Hypothalamus (tissue), 51 donors: ENCODE measurements around the gene DCHS1.
A peak's percentile ranks its signal among the peaks of the same experiment; 100 is the strongest.
"Not testable (repeated sequence)": the region's sequence is repeated elsewhere in the genome, so short reads cannot be mapped to it uniquely, and the experiment has no call there.

ENCODE experiments used
- DNase-seq, 51 donors: peaks; one replicate each; lab custom pipeline; 2025; lab: John Stamatoyannopoulos, UW

Gene DCHS1

GRCh38 chr11:6655790-6656583 lies at the start of gene DCHS1:
DCHS1 (minus strand) TSS chr11:6655809; CDS start chr11:6641613, 14,196 bp downstream.
- peak in 6 of 51 donors; percentile 21 to 55 (median 30) for DNase-seq

GRCh38 chr11:6703247-6704063 lies 47.8 kb upstream of the DCHS1 start:
- peak in 39 of 51 donors; percentile 2 to 75 (median 37) for DNase-seq

- DNase-seq, result not testable (repeated sequence)
Observed at GRCh38 chr11:6701955-6702354, 46.3 kb upstream of the DCHS1 start.

- DNase-seq, result no peak
Observed at GRCh38 chr11:6695377-6695776, 39.8 kb upstream of the DCHS1 start.

GRCh38 chr11:6694229-6694535 lies 38.6 kb upstream of the DCHS1 start:
- DNase-seq, result no peak

GRCh38 chr11:6693342-6694228 lies 38.0 kb upstream of the DCHS1 start:
- no peak for DNase-seq

GRCh38 chr11:6692128-6692527 lies 36.5 kb upstream of the DCHS1 start:
- no peak for DNase-seq

- not testable (repeated sequence) for DNase-seq
Observed at GRCh38 chr11:6690431-6691132, 35.0 kb upstream of the DCHS1 start.

GRCh38 chr11:6687876-6688275 lies 32.3 kb upstream of the DCHS1 start:
- DNase-seq, result no peak

- DNase-seq, result no peak
Observed at GRCh38 chr11:6686006-6686405, 30.4 kb upstream of the DCHS1 start.

- DNase-seq, result not testable (repeated sequence)
Observed at GRCh38 chr11:6684068-6684467, 28.5 kb upstream of the DCHS1 start.

- peak; percentile 89 to 100 (median 97) for DNase-seq
Observed at GRCh38 chr11:6682936-6683861, 27.6 kb upstream of the DCHS1 start, which contains the start of gene MRPL17. MRPL17 (minus strand) TSS chr11:6683340; CDS start chr11:6683296, 44 bp downstream.

GRCh38 chr11:6682591-6682935 lies 27.0 kb upstream of the DCHS1 start:
- DNase-seq, result peak in 4 of 51 donors; percentile 24 to 39 (median 28)

- DNase-seq, result no peak
Observed at GRCh38 chr11:6681949-6682348, 26.3 kb upstream of the DCHS1 start.

GRCh38 chr11:6681505-6681904 lies 25.9 kb upstream of the DCHS1 start:
- no peak for DNase-seq

- no peak for DNase-seq
Observed at GRCh38 chr11:6677018-6677417, 21.4 kb upstream of the DCHS1 start.

- DNase-seq, result no peak
Observed at GRCh38 chr11:6674862-6675261, 19.3 kb upstream of the DCHS1 start.

GRCh38 chr11:6674219-6674597 lies 18.6 kb upstream of the DCHS1 start:
- no peak for DNase-seq
